Ishikawa (cell line): Measurements from ENCODE around the gene HYKK.

Experiments used
- CEBPB ChIP-seq: IDR thresholded peaks from 2 replicates; pipeline ENCODE4 v1.6.1; 2012
- CREB1 ChIP-seq: IDR thresholded peaks from 2 replicates; pipeline ENCODE4 v1.6.1; 2012; ENCODE audit warnings: low read depth
- EGR1 ChIP-seq: IDR thresholded peaks from 2 replicates; pipeline ENCODE4 v1.6.1; 2012
- EP300 ChIP-seq: IDR thresholded peaks from 2 replicates; pipeline ENCODE4 v1.6.1; 2012; ENCODE audit warnings: borderline replicate concordance
- FOXM1 ChIP-seq: IDR thresholded peaks from 2 replicates; pipeline ENCODE4 v1.6.1; 2012; ENCODE audit warnings: low read depth, borderline replicate concordance
- NFIC ChIP-seq: IDR thresholded peaks from 2 replicates; pipeline ENCODE4 v1.6.1; 2012
- RAD21 ChIP-seq: IDR thresholded peaks from 2 replicates; pipeline ENCODE4 v1.6.1; 2012; ENCODE audit warnings: low read depth
- TAF1 ChIP-seq: IDR thresholded peaks from 2 replicates; pipeline ENCODE4 v1.6.1; 2012; ENCODE audit warnings: low read depth, mild to moderate bottlenecking
- YY1 ChIP-seq: IDR thresholded peaks from 2 replicates; pipeline ENCODE4 v1.6.1; 2012; ENCODE audit warnings: low read depth
- TF ChIP-seq, protein P1 (sequence below): IDR thresholded peaks from 2 replicates; pipeline ENCODE4 v1.6.1; 2012; ENCODE audit warnings: low read depth, mild to moderate bottlenecking
- TF ChIP-seq, protein P2 (sequence below): IDR thresholded peaks from 2 replicates; pipeline ENCODE4 v1.6.1; 2012

DNA sequence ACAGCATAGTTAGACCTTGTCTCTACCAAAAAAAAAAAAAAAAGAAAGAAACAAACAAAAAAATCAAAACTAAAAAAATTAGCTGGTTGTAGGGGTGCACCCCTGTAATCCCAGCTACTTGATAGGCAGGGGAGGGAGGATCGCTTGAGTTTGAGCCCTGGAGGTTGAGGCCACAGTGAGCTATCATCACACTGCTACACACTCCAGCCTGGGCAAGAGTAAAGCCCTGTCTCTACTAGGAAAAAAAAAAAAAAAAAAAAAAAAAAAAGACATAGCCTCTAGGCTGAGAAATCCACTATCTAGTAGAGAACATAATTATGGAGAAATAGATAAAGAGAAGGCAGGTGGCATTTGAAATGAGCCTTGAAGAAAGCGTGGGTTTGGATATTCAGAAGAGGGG is 55.7 kb downstream of the HYKK start:
- TF ChIP-seq YY1 (no peak), RAD21 (no peak), EP300 (no peak), CREB1 (no peak), CEBPB (no peak), TAF1 (no peak), FOXM1 (no peak), EGR1 (no peak), NFIC (no peak)
- TF ChIP-seq, protein P1, sequence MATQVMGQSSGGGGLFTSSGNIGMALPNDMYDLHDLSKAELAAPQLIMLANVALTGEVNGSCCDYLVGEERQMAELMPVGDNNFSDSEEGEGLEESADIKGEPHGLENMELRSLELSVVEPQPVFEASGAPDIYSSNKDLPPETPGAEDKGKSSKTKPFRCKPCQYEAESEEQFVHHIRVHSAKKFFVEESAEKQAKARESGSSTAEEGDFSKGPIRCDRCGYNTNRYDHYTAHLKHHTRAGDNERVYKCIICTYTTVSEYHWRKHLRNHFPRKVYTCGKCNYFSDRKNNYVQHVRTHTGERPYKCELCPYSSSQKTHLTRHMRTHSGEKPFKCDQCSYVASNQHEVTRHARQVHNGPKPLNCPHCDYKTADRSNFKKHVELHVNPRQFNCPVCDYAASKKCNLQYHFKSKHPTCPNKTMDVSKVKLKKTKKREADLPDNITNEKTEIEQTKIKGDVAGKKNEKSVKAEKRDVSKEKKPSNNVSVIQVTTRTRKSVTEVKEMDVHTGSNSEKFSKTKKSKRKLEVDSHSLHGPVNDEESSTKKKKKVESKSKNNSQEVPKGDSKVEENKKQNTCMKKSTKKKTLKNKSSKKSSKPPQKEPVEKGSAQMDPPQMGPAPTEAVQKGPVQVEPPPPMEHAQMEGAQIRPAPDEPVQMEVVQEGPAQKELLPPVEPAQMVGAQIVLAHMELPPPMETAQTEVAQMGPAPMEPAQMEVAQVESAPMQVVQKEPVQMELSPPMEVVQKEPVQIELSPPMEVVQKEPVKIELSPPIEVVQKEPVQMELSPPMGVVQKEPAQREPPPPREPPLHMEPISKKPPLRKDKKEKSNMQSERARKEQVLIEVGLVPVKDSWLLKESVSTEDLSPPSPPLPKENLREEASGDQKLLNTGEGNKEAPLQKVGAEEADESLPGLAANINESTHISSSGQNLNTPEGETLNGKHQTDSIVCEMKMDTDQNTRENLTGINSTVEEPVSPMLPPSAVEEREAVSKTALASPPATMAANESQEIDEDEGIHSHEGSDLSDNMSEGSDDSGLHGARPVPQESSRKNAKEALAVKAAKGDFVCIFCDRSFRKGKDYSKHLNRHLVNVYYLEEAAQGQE, result no peak
- TF ChIP-seq, protein P2, sequence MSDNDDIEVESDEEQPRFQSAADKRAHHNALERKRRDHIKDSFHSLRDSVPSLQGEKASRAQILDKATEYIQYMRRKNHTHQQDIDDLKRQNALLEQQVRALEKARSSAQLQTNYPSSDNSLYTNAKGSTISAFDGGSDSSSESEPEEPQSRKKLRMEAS, result no peak
